Parathyroid adenoma (tissue), 2 donors: Measurements from ENCODE around the gene HOXC12.

Experiments used
- H2AFZ ChIP-seq: fragments of 300-600 bp; sonication (generic); one replicate; pipeline ENCODE4 v1.7.0; 2017; ENCODE audit warnings: antibody characterized with exemption, mild to moderate bottlenecking
- H3K27ac ChIP-seq: fragments of 300-600 bp; sonication (generic); one replicate; pipeline ENCODE4 v1.7.0; 2017
- H3K27me3 ChIP-seq: fragments of 300-600 bp; sonication (generic); one replicate; pipeline ENCODE4 v1.7.0; 2017; ENCODE audit warnings: low read length; ENCODE audit not compliant: control insufficient read depth, insufficient read depth
- H3K36me3 ChIP-seq: fragments of 300-600 bp; sonication (generic); one replicate; pipeline ENCODE4 v1.7.0; 2017; ENCODE audit warnings: low read length; ENCODE audit not compliant: control insufficient read depth, insufficient read depth
- H3K4me1 ChIP-seq: fragments of 300-600 bp; sonication (generic); one replicate; pipeline ENCODE4 v1.7.0; 2017; ENCODE audit warnings: control low read depth
- H3K4me2 ChIP-seq: fragments of 300-600 bp; sonication (generic); one replicate; pipeline ENCODE4 v1.7.0; 2017; ENCODE audit warnings: low read length
- H3K4me3 ChIP-seq: fragments of 300-600 bp; sonication (generic); one replicate; pipeline ENCODE4 v1.7.0; 2017; ENCODE audit warnings: low read depth, low read length
- H3K79me2 ChIP-seq: fragments of 300-600 bp; sonication (generic); one replicate; pipeline ENCODE4 v1.7.0; 2017; ENCODE audit warnings: control low read depth
- H3K9ac ChIP-seq: fragments of 300-600 bp; sonication (generic); one replicate; pipeline ENCODE4 v1.7.0; 2017; ENCODE audit warnings: mild to moderate bottlenecking
- H3K9me3 ChIP-seq: fragments of 300-600 bp; sonication (generic); one replicate; pipeline ENCODE4 v1.7.0; 2017; ENCODE audit warnings: low read length; ENCODE audit not compliant: control insufficient read depth
- CTCF ChIP-seq: fragments of 300-600 bp; sonication (generic); IDR thresholded peaks from one replicate; pipeline ENCODE4 v1.7.0; 2017; ENCODE audit warnings: antibody characterized with exemption, mild to moderate bottlenecking
- donor health status: primary hyperparathyroidism.

HOXC12 gene

GRCh38 chr12:53993162-53994008 lies 38.7 kb downstream of the HOXC12 start:
- H3K9ac ChIP-seq = no peak overlapping the region

GRCh38 chr12:53994009-53994263 lies 39.2 kb downstream of the HOXC12 start:
- H3K36me3 ChIP-seq = no peaks in the 10 kb centered on the region
- TF ChIP-seq CTCF = no peak
- H3K27ac ChIP-seq = no peak overlapping the region
- H2AFZ ChIP-seq = no peak overlapping the region
- no peaks in the 10 kb centered on the region for H3K79me2 ChIP-seq
- H3K4me2 ChIP-seq = no peak overlapping the region
- H3K4me1 ChIP-seq = no peaks in the 10 kb centered on the region
- no peak overlapping the region for H3K4me3 ChIP-seq
- no peaks in the 10 kb centered on the region for H3K9me3 ChIP-seq
- no peak overlapping the region for H3K9ac ChIP-seq
- H3K27me3 ChIP-seq = peaks cover 46% of the 10 kb centered on the region

More at GRCh38 chr12:53993162-53994008, 38.7 kb downstream of the HOXC12 start:
- TF ChIP-seq CTCF = no peak
- Histone ChIP-seq H2AFZ (no peak overlapping the region), H3K4me3 (no peak overlapping the region), H3K4me2 (no peak overlapping the region), H3K27ac (no peak overlapping the region), H3K36me3 (no peaks in the 10 kb centered on the region), H3K4me1 (no peaks in the 10 kb centered on the region), H3K27me3 (peaks cover 46% of the 10 kb centered on the region), H3K79me2 (no peaks in the 10 kb centered on the region), H3K9me3 (no peaks in the 10 kb centered on the region)

GRCh38 chr12:53994264-53995001 lies 39.7 kb downstream of the HOXC12 start:
- TF ChIP-seq CTCF = no peak
- no peak overlapping the region for H3K9ac ChIP-seq
- H2AFZ ChIP-seq = no peak overlapping the region
- peaks cover 46% of the 10 kb centered on the region for H3K27me3 ChIP-seq
- H3K4me3 ChIP-seq = no peak overlapping the region
- H3K79me2 ChIP-seq = no peaks in the 10 kb centered on the region
- H3K27ac ChIP-seq = no peak overlapping the region
- no peaks in the 10 kb centered on the region for H3K36me3 ChIP-seq
- peak overlapping the region; percentile 81 for H3K4me2 ChIP-seq
- H3K4me1 ChIP-seq = no peaks in the 10 kb centered on the region
- H3K9me3 ChIP-seq = no peaks in the 10 kb centered on the region

GRCh38 chr12:53995002-53995377 lies 40.3 kb downstream of the HOXC12 start:
- Histone ChIP-seq H3K27ac (no peak overlapping the region), H3K36me3 (no peaks in the 10 kb centered on the region), H2AFZ (no peak overlapping the region), H3K4me1 (no peaks in the 10 kb centered on the region), H3K27me3 (peaks cover 50% of the 10 kb centered on the region), H3K79me2 (no peaks in the 10 kb centered on the region), H3K9ac (no peak overlapping the region), H3K9me3 (no peaks in the 10 kb centered on the region), H3K4me2 (peak overlapping the region; percentile 81), H3K4me3 (no peak overlapping the region)
- TF ChIP-seq CTCF = no peak
